Duodenal mucosa (tissue), 2 donors: ENCODE measurements around the gene WLS.

Experiments
- H3K27ac ChIP-seq: one replicate; pipeline ENCODE4 v1.7.0; 2013; ENCODE audit warnings: low read depth, low read length
- H3K27me3 ChIP-seq, 2 donors: one replicate each; pipeline ENCODE4 v1.7.0; 2013; ENCODE audit warnings: low read length in 2 of 2, control low read depth in 1 of 2; ENCODE audit not compliant: insufficient read depth in 2 of 2, control insufficient read depth in 1 of 2
- H3K36me3 ChIP-seq, 2 donors: one replicate each; pipeline ENCODE4 v1.7.0; 2013; ENCODE audit warnings: low read length in 2 of 2, control low read depth in 1 of 2; ENCODE audit not compliant: insufficient read depth in 2 of 2, control insufficient read depth in 1 of 2
- H3K4me1 ChIP-seq, 2 donors: one replicate each; pipeline ENCODE4 v1.7.0; 2013; ENCODE audit warnings: low read length in 2 of 2, control low read depth in 1 of 2; ENCODE audit not compliant: insufficient read depth in 2 of 2, control insufficient read depth in 1 of 2
- H3K4me3 ChIP-seq, 2 donors: one replicate each; pipeline ENCODE4 v1.7.0; 2013; ENCODE audit warnings: low read length in 2 of 2, low read depth in 1 of 2
- H3K9ac ChIP-seq, 2 donors: one replicate each; pipeline ENCODE4 v1.7.0; 2013; ENCODE audit warnings: low read length in 2 of 2, low read depth in 1 of 2
- H3K9me3 ChIP-seq, 2 donors: one replicate each; pipeline ENCODE4 v1.7.0; 2013; ENCODE audit warnings: low read length in 2 of 2, control low read depth in 1 of 2; ENCODE audit not compliant: control insufficient read depth in 1 of 2

WLS gene

GRCh38 chr1:68103884-68104554, 128.3 kb downstream of the WLS start:
- H3K4me1 ChIP-seq = peaks cover 21 to 32% of the 10 kb centered on the region in 2 donors
- no peaks in the 10 kb centered on the region for H3K9me3 ChIP-seq
- H3K9ac ChIP-seq = no peak overlapping the region
- no peaks in the 10 kb centered on the region for H3K27me3 ChIP-seq
- H3K27ac ChIP-seq = no peak overlapping the region
- no peaks in the 10 kb centered on the region for H3K36me3 ChIP-seq
- H3K4me3 ChIP-seq = no peak overlapping the region

GRCh38 chr1:68103011-68103545, 129.2 kb downstream of the WLS start:
- H3K9ac ChIP-seq = no peak overlapping the region
- no peaks in the 10 kb centered on the region for H3K27me3 ChIP-seq
- no peaks in the 10 kb centered on the region for H3K36me3 ChIP-seq
- no peaks in the 10 kb centered on the region for H3K9me3 ChIP-seq
- H3K4me3 ChIP-seq = no peak overlapping the region
- H3K4me1 ChIP-seq = peaks cover 21 to 32% of the 10 kb centered on the region in 2 donors
- H3K27ac ChIP-seq = no peak overlapping the region

GRCh38 chr1:68101829-68102228, 130.5 kb downstream of the WLS start:
- H3K4me1 ChIP-seq = peaks cover 21 to 32% of the 10 kb centered on the region in 2 donors
- no peaks in the 10 kb centered on the region for H3K27me3 ChIP-seq
- no peak overlapping the region for H3K27ac ChIP-seq
- H3K9me3 ChIP-seq = no peaks in the 10 kb centered on the region
- H3K4me3 ChIP-seq = peak overlapping the region; percentile 44 to 50
- H3K9ac ChIP-seq = no peak overlapping the region
- H3K36me3 ChIP-seq = no peaks in the 10 kb centered on the region

- Histone ChIP-seq H3K36me3 (no peaks in the 10 kb centered on the region), H3K9me3 (no peaks in the 10 kb centered on the region), H3K9ac (peak overlapping the region in 1 of 2 donors; percentile 2), H3K27me3 (no peaks in the 10 kb centered on the region), H3K4me3 (no peak overlapping the region), H3K27ac (no peak overlapping the region), H3K4me1 (peaks cover 21 to 32% of the 10 kb centered on the region in 2 donors)
Measured at GRCh38 chr1:68100571-68100970, 131.8 kb downstream of the WLS start.

- no peak overlapping the region for H3K9ac ChIP-seq
- no peaks in the 10 kb centered on the region for H3K27me3 ChIP-seq
- H3K36me3 ChIP-seq = no peaks in the 10 kb centered on the region
- no peaks in the 10 kb centered on the region for H3K9me3 ChIP-seq
- H3K4me3 ChIP-seq = no peak overlapping the region
- H3K27ac ChIP-seq = no peak overlapping the region
- H3K4me1 ChIP-seq = no peaks in the 10 kb centered on the region
Measured at GRCh38 chr1:68093737-68094136, 138.6 kb downstream of the WLS start.

GRCh38 chr1:68087184-68087583, 145.1 kb downstream of the WLS start:
- no peak overlapping the region for H3K27ac ChIP-seq
- H3K4me3 ChIP-seq = no peak overlapping the region
- no peaks in the 10 kb centered on the region for H3K36me3 ChIP-seq
- H3K4me1 ChIP-seq = no peaks in the 10 kb centered on the region
- H3K27me3 ChIP-seq = no peaks in the 10 kb centered on the region
- H3K9ac ChIP-seq = no peak overlapping the region
- H3K9me3 ChIP-seq = no peaks in the 10 kb centered on the region

- H3K27ac ChIP-seq = no peak overlapping the region
- no peaks in the 10 kb centered on the region for H3K27me3 ChIP-seq
- H3K4me1 ChIP-seq = no peaks in the 10 kb centered on the region
- no peaks in the 10 kb centered on the region for H3K9me3 ChIP-seq
- no peak overlapping the region for H3K9ac ChIP-seq
- H3K4me3 ChIP-seq = no peak overlapping the region
- no peaks in the 10 kb centered on the region for H3K36me3 ChIP-seq
Measured at GRCh38 chr1:68085752-68086151, 146.6 kb downstream of the WLS start.

GRCh38 chr1:68083686-68084085, 148.6 kb downstream of the WLS start:
- Histone ChIP-seq H3K9ac (no peak overlapping the region), H3K36me3 (no peaks in the 10 kb centered on the region), H3K27ac (no peak overlapping the region), H3K4me3 (no peak overlapping the region), H3K9me3 (no peaks in the 10 kb centered on the region), H3K4me1 (no peaks in the 10 kb centered on the region), H3K27me3 (no peaks in the 10 kb centered on the region)

- H3K27me3 ChIP-seq = no peaks in the 10 kb centered on the region
- H3K4me3 ChIP-seq = no peak overlapping the region
- no peak overlapping the region for H3K9ac ChIP-seq
- no peaks in the 10 kb centered on the region for H3K9me3 ChIP-seq
- no peaks in the 10 kb centered on the region for H3K36me3 ChIP-seq
- no peak overlapping the region for H3K27ac ChIP-seq
- no peaks in the 10 kb centered on the region for H3K4me1 ChIP-seq
Measured at GRCh38 chr1:68081775-68082283, 150.5 kb downstream of the WLS start.

- Histone ChIP-seq H3K9me3 (no peaks in the 10 kb centered on the region), H3K27ac (no peak overlapping the region), H3K9ac (no peak overlapping the region), H3K4me3 (no peak overlapping the region), H3K4me1 (no peaks in the 10 kb centered on the region), H3K27me3 (no peaks in the 10 kb centered on the region), H3K36me3 (no peaks in the 10 kb centered on the region)
Measured at GRCh38 chr1:68078647-68079046, 153.7 kb downstream of the WLS start.
